ENCODE data around the gene MBLAC2. TPM values are rescaled to one million over a fixed set of nuclear protein-coding genes. Genes with fewer than 3 reads are reported as not detected.

Gene MBLAC2
- total RNA-seq, 3 donors from 2014 or later = 3.4 to 4.6 (median 3.7) TPM

DNA sequence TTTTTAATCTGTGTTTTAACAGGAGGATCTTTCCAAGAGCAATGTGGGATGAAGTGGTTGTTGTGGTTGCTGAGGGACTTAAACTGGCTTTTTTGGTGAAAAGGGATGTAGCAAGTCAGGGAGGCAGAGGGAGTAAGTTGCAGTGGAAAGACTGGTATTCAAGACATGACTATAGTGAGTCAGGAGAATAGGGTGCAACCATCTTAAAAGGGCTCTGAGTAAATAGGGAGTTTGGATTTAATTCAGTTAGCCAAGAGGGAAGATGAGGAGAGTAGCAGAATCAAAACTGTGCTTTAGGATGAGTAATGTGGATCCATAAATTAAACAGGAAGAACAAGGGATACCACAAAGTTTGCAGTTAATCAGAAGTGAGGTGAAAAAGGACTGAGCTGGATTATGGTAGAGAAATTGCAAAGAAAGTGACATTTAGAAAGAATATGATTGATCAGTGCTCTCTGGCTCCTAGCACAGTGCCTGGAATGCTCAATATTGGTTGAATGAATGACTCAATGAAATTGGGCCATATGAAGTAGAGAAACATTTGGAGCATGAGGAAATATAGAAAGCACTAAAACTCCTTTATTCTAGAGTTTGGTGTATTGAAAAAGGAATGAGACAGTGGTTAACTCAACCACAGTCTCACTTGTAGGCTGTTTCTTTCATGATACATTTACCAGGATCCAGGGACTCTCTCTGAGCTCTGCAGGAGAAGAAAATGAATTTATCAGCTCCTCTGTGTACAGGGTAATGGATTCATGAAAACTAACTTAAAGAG lies 5.2 kb upstream of the MBLAC2 start:
- no peak for ATAC-seq
- H3K9me3 Mint-ChIP-seq = no peaks in the 10 kb centered on the region

DNA sequence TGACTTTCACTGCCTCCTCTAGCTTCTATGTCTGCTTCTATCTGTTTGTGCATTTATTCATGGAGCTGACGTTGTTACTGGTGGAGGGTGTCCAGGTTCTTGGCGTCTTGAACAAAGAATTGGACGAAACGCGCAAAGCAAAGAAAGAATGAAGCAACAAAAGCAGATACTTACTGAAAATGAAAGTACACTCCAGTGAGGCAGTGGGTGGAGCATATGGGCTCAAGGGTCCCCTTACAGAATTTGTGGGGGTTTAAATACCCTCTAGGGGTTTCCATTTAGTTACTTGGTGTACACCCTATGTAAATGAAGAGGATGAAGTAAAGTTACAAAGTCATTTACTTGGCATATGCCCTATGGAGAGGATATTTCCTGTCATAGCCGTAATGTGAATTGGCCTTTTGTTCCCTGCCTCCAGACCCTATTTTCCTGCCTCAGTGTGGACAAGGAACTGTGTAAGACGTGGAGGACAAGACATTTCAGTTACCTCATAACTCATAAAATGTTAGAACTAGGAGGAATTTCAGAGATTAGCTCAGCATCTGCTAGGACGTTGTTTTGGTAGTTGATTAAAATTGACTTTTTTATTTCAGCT lies 3.1 kb upstream of the MBLAC2 start:
- DNase-seq (no peak), ATAC-seq (no peak)
- Mint-ChIP-seq H3K4me1 (ENCODE audit: low read depth) (peaks cover 15% of the 10 kb centered on the region), H3K9me3 (no peaks in the 10 kb centered on the region), H3K36me3 (ENCODE audit: insufficient read depth) (no peaks in the 10 kb centered on the region), H3K4me3 (no peak overlapping the region), H3K27me3 (ENCODE audit: low read depth) (no peaks in the 10 kb centered on the region)

More for the DNA sequence above, 5.2 kb upstream of the MBLAC2 start:
- peaks cover 6% of the 10 kb centered on the region for H3K4me1 Mint-ChIP-seq (ENCODE audit: low read depth)
- H3K27me3 Mint-ChIP-seq (ENCODE audit: low read depth) = no peaks in the 10 kb centered on the region
- H3K4me3 Mint-ChIP-seq = no peak overlapping the region
- no peak for DNase-seq
- H3K36me3 Mint-ChIP-seq (ENCODE audit: insufficient read depth) = no peaks in the 10 kb centered on the region

DNA sequence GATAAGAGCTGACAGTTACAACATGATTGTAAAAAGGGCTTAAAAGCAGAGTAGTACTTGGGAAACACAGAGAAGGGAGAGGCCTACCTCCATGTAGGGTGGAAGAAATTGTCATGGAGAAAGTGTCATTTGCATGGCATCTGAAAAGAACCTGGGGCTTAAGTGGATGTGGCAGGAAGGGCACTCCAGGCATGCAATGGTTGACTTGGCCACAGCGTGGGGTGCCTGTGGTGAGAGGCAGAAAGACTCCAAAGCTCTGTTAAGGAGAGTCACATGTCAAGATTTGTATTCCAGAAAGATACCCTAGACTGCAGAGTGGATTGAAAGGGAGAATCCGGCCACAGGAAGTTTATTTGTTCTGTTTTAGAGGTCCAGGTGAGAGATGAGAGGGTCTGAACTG lies 2.5 kb upstream of the MBLAC2 start:
- no peaks in the 10 kb centered on the region for H3K36me3 Mint-ChIP-seq (ENCODE audit: insufficient read depth)

DNA sequence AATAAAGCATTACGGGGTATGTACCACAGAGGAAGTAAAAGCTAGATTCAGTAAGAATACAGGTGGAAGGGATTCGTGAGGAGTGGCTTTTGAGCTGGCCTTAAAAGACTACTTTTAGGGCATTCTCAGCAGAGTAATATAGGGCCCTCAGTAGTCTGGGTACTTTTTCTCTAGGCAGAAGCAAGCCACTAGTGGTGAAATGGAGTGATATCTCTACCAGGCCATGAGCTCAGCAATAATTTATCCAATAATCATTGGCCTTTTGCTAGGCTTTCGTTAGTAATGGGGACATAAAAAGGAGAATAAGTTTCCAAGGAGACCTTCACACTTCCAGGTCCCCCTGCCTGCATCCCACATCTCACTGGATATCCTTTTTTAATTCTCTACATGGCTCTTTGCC lies 1.8 kb upstream of the MBLAC2 start:
- DNase-seq (no peak), ATAC-seq (no peak)
- H3K36me3 Mint-ChIP-seq (ENCODE audit: insufficient read depth) = peaks cover under 1% of the 10 kb centered on the region
- H3K27me3 Mint-ChIP-seq (ENCODE audit: low read depth) = no peaks in the 10 kb centered on the region
- H3K4me1 Mint-ChIP-seq (ENCODE audit: low read depth) = peaks cover 20% of the 10 kb centered on the region
- no peak overlapping the region for H3K4me3 Mint-ChIP-seq
- no peaks in the 10 kb centered on the region for H3K9me3 Mint-ChIP-seq

More for the DNA sequence above, 2.5 kb upstream of the MBLAC2 start:
- H3K4me3 Mint-ChIP-seq = no peak overlapping the region
- H3K9me3 Mint-ChIP-seq = no peaks in the 10 kb centered on the region
- no peak for ATAC-seq
- peaks cover 19% of the 10 kb centered on the region for H3K4me1 Mint-ChIP-seq (ENCODE audit: low read depth)
- H3K27me3 Mint-ChIP-seq (ENCODE audit: low read depth) = no peaks in the 10 kb centered on the region
- no peak for DNase-seq

DNA sequence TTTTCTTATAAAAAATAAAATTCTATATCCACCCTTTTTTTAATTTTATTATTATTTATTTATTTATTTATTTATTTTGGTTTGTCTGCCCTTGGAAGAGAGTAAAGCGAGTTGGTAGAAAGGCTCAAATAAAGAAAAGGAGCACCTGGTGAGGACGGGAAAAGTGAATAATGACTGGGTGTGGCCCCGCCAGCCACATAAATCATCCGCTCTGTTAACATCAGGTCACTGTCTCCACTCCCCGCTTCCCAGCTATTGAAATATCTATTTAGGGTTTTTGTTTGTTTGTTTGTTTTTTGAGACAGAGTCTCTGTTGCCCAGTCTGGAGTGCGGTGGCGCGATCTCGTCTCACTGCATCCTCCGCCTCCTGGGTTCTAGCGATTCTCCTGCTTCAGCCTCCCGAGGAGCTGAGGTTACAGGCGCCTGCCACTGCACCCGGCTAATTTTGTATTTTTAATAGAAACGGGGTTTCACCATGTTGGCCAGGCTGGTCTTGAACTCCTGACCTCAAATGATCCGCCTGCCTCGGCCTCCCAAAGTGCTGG lies 937 bp upstream of the MBLAC2 start:
- Mint-ChIP-seq H3K27me3 (ENCODE audit: low read depth) (no peaks in the 10 kb centered on the region), H3K9me3 (no peaks in the 10 kb centered on the region), H3K4me3 (peak overlapping the region; percentile 95), H3K36me3 (ENCODE audit: insufficient read depth) (peaks cover 9% of the 10 kb centered on the region), H3K4me1 (ENCODE audit: low read depth) (peaks cover 26% of the 10 kb centered on the region)
- ATAC-seq = no peak
- no peak for DNase-seq

DNA sequence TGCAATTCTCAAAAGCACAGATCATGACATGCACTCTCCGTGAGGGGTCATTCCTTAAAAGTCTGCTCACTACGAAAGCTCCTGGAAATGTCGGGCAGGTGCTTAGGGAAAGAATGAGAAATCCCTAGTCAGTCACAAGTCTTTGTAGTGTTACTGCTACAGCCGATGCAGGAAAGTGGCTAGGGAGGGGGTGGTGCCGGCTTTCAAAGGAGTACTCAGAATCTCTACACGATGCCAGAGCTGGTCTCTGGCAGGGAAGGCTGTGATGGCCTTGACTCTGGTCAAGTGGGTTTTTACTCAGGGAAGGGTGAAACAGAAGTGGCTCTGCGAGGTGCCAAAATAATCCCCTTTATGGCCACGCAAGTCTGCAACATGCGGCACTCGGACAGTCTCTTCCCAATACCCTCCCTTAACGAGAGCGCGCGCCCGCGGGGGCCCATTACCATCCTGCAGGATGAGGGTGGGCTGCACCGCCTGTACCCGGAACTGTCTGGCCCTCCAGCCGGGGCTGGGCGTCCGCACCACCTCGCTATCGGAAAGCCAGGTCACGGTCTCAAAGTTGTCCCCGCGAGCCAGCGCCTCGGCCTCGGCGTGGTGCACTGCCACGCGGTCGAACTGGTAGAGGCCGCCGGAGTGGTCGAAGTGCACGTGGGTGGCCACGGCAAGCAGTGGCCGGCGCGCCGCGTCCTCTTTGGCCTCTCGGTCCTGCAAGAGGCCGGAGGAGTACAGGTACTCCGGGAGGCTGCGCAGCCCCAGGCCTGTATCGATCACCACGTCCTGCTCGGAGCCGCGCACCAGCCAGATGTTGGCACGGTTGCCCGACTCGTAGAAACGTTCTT lies 956 bp downstream of the MBLAC2 start:
- no peaks in the 10 kb centered on the region for H3K27me3 Mint-ChIP-seq (ENCODE audit: low read depth)
- peak overlapping the region; percentile 95 for H3K4me3 Mint-ChIP-seq
- peaks cover 13% of the 10 kb centered on the region for H3K9me3 Mint-ChIP-seq
- DNase-seq (peak; percentile 8), ATAC-seq (peak; percentile 33 to 42)
- H3K4me1 Mint-ChIP-seq (ENCODE audit: low read depth) = peaks cover 26% of the 10 kb centered on the region
- peaks cover 23% of the 10 kb centered on the region for H3K36me3 Mint-ChIP-seq (ENCODE audit: insufficient read depth)

DNA sequence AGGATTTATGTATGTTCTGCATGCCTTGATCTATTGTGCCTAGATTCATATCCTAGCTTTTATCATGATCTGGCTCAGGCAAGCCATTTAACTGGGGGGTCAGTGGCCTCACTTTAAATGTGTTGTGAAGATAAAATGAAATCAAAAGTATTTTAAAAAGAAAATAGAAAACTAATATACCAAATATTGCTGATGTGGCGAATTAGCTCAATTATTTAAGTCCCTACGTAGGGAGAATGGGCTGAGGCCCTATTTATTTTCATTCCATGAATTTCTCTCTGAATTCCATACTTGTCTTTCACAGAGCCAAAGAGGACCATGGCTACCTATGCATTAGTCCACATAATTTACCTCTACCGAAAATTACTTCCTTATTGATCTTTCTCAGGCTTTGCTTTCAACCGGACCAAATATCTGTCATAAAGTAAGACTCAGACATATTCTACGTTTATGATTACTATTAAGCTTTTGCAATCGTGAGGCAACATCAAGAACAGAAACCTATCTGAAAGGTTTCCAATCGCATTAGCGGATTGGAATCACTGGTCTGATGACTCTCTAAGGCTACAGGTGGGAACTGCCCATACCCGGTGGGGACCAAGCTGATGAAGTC lies 1.7 kb downstream of the MBLAC2 start:
- Mint-ChIP-seq H3K9me3 (peaks cover 19% of the 10 kb centered on the region), H3K4me3 (peak overlapping the region; percentile 95), H3K36me3 (ENCODE audit: insufficient read depth) (peaks cover 30% of the 10 kb centered on the region), H3K27me3 (ENCODE audit: low read depth) (no peaks in the 10 kb centered on the region), H3K4me1 (ENCODE audit: low read depth) (peaks cover 26% of the 10 kb centered on the region)
- no peak for DNase-seq
- ATAC-seq = no peak

DNA sequence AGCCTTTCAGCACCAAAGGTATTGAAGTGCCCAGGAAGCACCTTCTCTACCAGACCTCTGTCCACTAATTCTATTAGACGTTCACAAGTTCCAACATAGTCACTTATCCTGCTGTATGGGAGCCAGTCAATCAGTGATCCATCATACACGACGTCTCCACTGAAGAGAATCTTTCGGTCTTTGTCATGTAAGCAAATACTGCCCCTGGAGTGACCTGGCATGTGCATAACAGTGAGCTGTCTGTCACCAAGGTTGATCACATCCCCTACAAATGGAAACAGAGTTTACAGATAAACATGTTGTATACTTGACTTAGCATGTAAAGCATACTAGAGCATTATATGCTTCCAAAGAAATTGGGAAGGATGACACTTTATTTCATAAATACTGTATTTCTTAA lies 13.3 kb downstream of the MBLAC2 start:
- Mint-ChIP-seq H3K27me3 (ENCODE audit: low read depth) (no peaks in the 10 kb centered on the region), H3K9me3 (no peaks in the 10 kb centered on the region), H3K4me3 (no peak overlapping the region), H3K4me1 (ENCODE audit: low read depth) (peaks cover 3% of the 10 kb centered on the region), H3K36me3 (ENCODE audit: insufficient read depth) (peaks cover 6% of the 10 kb centered on the region)
- ATAC-seq (no peak), DNase-seq (no peak)

DNA sequence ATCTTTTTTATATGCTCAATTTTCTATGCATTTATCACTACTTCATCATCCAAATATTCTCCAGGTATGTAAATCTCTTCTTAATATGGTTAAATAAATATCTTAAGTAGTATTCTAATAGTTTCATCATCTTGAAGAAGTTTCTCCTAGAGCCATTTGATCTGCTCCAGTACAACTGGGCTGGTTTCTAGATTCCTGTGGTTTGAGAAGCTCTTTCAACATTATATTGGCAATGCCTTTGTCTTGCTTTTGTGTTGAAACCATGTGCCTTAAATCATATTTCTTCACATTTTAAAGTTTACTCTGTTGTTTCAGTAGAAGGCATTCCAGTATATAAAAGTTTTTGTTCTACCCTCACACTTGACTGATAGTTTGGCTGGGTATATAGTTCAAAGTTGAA lies 27.6 kb downstream of the MBLAC2 start:
- DNase-seq = no peak
- Mint-ChIP-seq H3K9me3 (no peaks in the 10 kb centered on the region), H3K36me3 (ENCODE audit: insufficient read depth) (peaks cover 2% of the 10 kb centered on the region), H3K27me3 (ENCODE audit: low read depth) (no peaks in the 10 kb centered on the region), H3K4me1 (ENCODE audit: low read depth) (no peaks in the 10 kb centered on the region), H3K4me3 (no peak overlapping the region)
- ATAC-seq = no peak

DNA sequence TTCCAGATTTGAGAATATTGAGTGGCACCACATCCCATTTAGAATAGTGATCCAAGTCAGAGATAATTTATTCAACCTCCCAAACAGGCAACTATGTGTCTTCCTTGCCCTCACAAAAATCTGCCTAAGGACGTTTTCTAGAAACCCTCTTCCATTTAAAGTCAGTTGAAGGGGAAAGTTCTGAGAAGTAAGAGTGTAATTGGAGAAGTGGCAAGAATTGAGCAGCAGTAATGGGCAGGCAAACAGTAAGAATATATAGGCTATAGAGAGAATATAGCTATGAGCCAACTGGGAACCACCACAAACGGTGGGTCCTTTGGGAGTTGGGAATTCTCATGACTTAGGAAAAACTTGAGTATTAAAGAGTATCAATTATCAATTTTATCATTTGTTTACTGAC lies 33.9 kb downstream of the MBLAC2 start:
- Mint-ChIP-seq H3K4me1 (ENCODE audit: low read depth) (peaks cover 6% of the 10 kb centered on the region), H3K36me3 (ENCODE audit: insufficient read depth) (no peaks in the 10 kb centered on the region), H3K27me3 (ENCODE audit: low read depth) (peaks cover 7% of the 10 kb centered on the region), H3K4me3 (peak overlapping the region; percentile 79), H3K9me3 (no peaks in the 10 kb centered on the region)
- DNase-seq = no peak
- no peak for ATAC-seq

DNA sequence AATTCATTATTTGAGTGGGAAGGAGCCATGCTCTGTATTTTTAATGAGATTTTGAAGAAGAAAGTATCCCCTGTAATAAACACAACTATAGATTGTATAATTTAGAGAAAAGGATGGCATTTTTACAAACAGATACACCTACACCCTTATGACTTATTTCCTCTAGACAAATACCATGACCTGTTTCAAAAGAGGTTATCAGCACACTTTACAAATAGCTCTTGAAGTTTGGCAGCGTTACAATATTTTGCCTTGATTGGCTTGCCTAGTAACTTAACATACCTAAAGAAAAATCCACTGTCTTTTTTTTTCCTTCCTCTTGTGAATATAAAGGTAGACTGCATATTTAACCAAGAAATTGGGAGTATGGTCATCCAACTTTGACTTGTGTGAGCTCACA lies 36.5 kb downstream of the MBLAC2 start:
- Mint-ChIP-seq H3K36me3 (ENCODE audit: insufficient read depth) (no peaks in the 10 kb centered on the region), H3K27me3 (ENCODE audit: low read depth) (peaks cover 7% of the 10 kb centered on the region), H3K4me1 (ENCODE audit: low read depth) (peaks cover 6% of the 10 kb centered on the region), H3K4me3 (no peak overlapping the region), H3K9me3 (no peaks in the 10 kb centered on the region)
- no peak for DNase-seq
- no peak for ATAC-seq

DNA sequence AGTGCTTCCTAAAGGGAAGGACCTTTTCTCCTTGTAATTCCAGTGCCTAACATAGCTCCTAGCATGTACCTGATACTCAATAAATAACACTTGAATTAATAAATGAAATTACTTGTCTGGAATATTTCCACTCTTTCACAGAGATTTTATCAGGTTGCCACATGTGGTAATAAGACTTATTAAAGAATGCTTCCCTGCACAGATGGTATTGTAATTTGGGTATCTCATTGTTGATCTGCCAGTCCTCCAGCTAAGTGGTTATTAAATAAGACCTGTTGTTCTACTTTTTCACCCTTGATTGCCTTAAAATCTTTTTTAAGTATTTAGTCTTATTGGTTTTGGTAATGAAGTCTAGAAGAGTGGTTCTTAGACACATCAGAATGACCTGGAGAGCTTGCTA lies 36.9 kb downstream of the MBLAC2 start:
- Mint-ChIP-seq H3K4me3 (no peak overlapping the region), H3K36me3 (ENCODE audit: insufficient read depth) (no peaks in the 10 kb centered on the region), H3K9me3 (no peaks in the 10 kb centered on the region), H3K4me1 (ENCODE audit: low read depth) (peaks cover 6% of the 10 kb centered on the region), H3K27me3 (ENCODE audit: low read depth) (peaks cover 7% of the 10 kb centered on the region)
- no peak for DNase-seq
- ATAC-seq = no peak

DNA sequence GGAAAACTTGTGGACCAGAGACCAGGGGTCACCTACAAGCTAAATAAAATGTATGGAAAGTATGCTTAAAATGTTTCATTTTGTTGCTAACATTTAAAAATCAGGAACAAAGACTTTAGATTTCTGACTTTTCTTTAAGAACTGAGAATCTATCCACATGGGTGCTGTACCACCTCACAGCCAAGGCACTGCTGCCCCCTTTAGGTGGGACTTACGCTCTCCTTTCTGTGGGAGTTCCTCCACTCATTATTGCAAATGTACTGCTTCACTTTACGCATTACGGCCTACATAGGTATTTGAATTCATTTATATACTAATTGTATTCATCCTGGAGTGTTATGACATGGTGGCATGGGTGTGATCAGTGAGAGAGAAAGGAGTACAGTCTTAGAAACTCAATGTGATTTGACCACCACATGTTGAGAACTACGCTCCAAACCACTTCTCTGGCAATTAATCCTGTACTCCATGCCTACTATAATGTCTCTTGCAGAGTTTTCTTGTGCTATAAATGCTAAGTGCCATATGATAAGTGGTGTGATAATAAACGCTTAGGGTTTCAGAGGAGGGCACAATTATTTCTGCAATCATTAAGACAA lies 40.4 kb downstream of the MBLAC2 start:
- ATAC-seq = peak in 1 of 2 donors; percentile 67
- Mint-ChIP-seq H3K36me3 (ENCODE audit: insufficient read depth) (no peaks in the 10 kb centered on the region), H3K4me3 (no peak overlapping the region), H3K4me1 (ENCODE audit: low read depth) (no peaks in the 10 kb centered on the region), H3K9me3 (no peaks in the 10 kb centered on the region), H3K27me3 (ENCODE audit: low read depth) (peaks cover 10% of the 10 kb centered on the region)
- peak; percentile 29 for DNase-seq

DNA sequence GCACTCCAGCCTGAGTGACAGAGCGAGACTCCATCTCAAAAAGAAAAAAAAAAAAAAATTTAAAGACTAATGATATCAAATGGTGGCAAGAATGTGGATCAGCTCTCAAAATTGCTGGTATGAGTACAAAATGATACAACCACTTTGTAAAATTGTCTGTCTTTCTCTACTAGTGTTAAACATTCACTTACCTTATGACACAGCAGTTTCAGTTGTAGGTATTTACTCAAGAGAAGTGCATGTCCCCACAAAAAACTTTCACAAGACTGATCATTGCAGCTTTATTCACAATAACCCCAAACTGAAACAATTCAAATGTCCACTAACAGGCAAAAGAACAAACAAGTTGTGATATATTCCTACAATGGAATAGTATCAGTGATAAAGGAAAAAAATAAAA lies 50.3 kb downstream of the MBLAC2 start:
- ATAC-seq (no peak), DNase-seq (no peak)
- Mint-ChIP-seq H3K4me3 (no peak overlapping the region), H3K27me3 (ENCODE audit: low read depth) (peaks cover 8% of the 10 kb centered on the region), H3K4me1 (ENCODE audit: low read depth) (no peaks in the 10 kb centered on the region), H3K36me3 (ENCODE audit: insufficient read depth) (no peaks in the 10 kb centered on the region), H3K9me3 (no peaks in the 10 kb centered on the region)
